Midbrain (tissue), 1 donor: ENCODE measurements around the gene HS1BP3.

ENCODE experiments used
- DNase-seq: peaks from one replicate; lab custom pipeline; 2025; lab: John Stamatoyannopoulos, UW

HS1BP3 gene

GRCh38 chr2:20570249-20570648 is 80.6 kb downstream of the HS1BP3 start:
- no peak for DNase-seq

- DNase-seq: no peak
These were observed 81.3 kb downstream of the HS1BP3 start for GRCh38 chr2:20569464-20570223.

- DNase-seq: no peak
These were observed 82.1 kb downstream of the HS1BP3 start for GRCh38 chr2:20568501-20569463.

DNA sequence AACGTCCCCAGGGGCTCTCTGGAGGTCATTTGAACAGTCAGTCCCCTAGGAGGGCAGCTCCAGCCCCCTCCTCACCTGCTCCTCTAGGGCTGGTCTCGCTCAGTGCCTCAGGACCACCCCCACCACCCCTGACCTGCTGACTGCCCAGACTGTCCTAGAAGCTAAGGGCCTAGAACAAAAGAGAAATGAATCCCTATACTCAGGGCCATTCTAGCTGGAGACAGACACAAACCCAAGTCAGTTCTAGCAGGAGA is 83.0 kb downstream of the HS1BP3 start:
- no peak for DNase-seq
